ENCODE data around the gene OR4D9. TPM values are rescaled to one million over a fixed set of nuclear protein-coding genes. Genes with fewer than 3 reads are reported as not detected.

Gene OR4D9
- total RNA-seq, 1 experiment from 2014 or later: not detected

DNA sequence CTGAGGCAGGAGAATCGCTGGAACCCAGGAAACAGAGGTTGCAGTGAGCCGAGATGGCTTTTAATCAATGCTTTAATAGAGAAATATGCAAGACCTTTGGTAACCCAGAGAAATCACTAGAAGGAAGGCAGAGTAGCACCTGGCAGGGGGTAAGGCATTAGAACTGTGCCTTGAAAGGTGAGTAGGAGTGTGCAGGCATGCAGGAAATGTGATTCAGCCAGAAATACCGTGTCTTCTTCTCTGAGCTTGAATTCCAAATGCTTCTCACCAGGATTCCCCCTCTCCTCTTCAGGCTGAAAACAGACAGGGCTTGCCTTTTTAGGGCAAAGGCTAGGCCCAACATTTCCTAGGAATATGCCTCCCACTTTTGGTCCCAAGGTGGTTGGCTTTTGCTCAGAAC is 51.0 kb downstream of the OR4D9 start (continued):
- TF ChIP-seq TEAD4 (CRISPR knock-in tag; IDR thresholded peaks at IDR 0.05): no peak

Other genes with a start within 250 kb of the OR4D9 start
- gene OR5AN1, start 152.6 kb upstream of the OR4D9 start, total RNA-seq (2021): not detected in 3 replicates
- not detected in 3 replicates for gene OR5A2, start 85.1 kb upstream of the OR4D9 start, total RNA-seq (2021)
- not detected in 3 replicates for gene OR5A1, start 75.1 kb upstream of the OR4D9 start, total RNA-seq (2021)
- not detected in 3 replicates for gene OR4D6, start 54.6 kb upstream of the OR4D9 start, total RNA-seq (2021)
- 0.07 TPM in 1 of 3 replicates, not detected in the others for gene OR4D10, start 38.2 kb upstream of the OR4D9 start, total RNA-seq (2021)
- gene OR4D11, start 8.0 kb upstream of the OR4D9 start, total RNA-seq (2021): not detected in 3 replicates
- gene OSBP, start 104.2 kb downstream of the OR4D9 start, total RNA-seq (2021): 38.3 to 45.4 TPM (median 38.8 TPM) in 3 replicates
- 27.6 to 30.5 TPM (median 29.9 TPM) in 3 replicates for gene PATL1, start 157.5 kb downstream of the OR4D9 start, total RNA-seq (2021)
- not detected in 3 replicates for gene OR10V1, start 202.3 kb downstream of the OR4D9 start, total RNA-seq (2021)
- 52.7 to 55.6 TPM (median 53.7 TPM) in 3 replicates for gene STX3, start 243.8 kb downstream of the OR4D9 start, total RNA-seq (2021)